Liver (tissue), 9 donors: ENCODE measurements around the gene KDM5A. TPM values are rescaled to one million over a fixed set of nuclear protein-coding genes. Genes with fewer than 3 reads are reported as not detected.

Experiments
- DNase-seq: peaks from one replicate; pipeline ENCODE4 v3.0.0-alpha.2; 2017; ENCODE audit warnings: low spot score
- H3K27ac ChIP-seq, 2 donors: one replicate each; pipeline ENCODE4 v1.7.0; 2013; ENCODE audit warnings: inconsistent platforms in 2 of 2, low read length in 2 of 2, control low read depth in 1 of 2, low read depth in 1 of 2, mild to moderate bottlenecking in 1 of 2
- H3K27me3 ChIP-seq, 4 donors: one replicate each; pipeline versions ENCODE4 v1.6.1 to v1.7.0; 2013; ENCODE audit warnings: low read length in 3 of 4, inconsistent platforms in 1 of 4, mild to moderate bottlenecking in 1 of 4, moderate library complexity in 1 of 4; ENCODE audit not compliant: control insufficient read depth in 4 of 4, insufficient read depth in 4 of 4
- H3K36me3 ChIP-seq, 4 donors: one replicate each; pipeline versions ENCODE4 v1.6.1 to v1.7.0; 2013; ENCODE audit warnings: low read length in 3 of 4, mild to moderate bottlenecking in 3 of 4, low read depth in 1 of 4, moderate library complexity in 1 of 4; ENCODE audit not compliant: control insufficient read depth in 4 of 4, insufficient read depth in 3 of 4
- H3K4me1 ChIP-seq, 4 donors: one replicate each; pipeline versions ENCODE4 v1.6.1 to v1.7.0; 2013; ENCODE audit warnings: low read length in 3 of 4, mild to moderate bottlenecking in 3 of 4, moderate library complexity in 1 of 4; ENCODE audit not compliant: control insufficient read depth in 4 of 4, insufficient read depth in 4 of 4
- H3K4me3 ChIP-seq, 3 donors: one replicate each; pipeline versions ENCODE4 v1.6.1 to v1.7.0; 2013; ENCODE audit warnings: low read length in 3 of 3, control low read depth in 1 of 3, low read depth in 1 of 3, mild to moderate bottlenecking in 1 of 3
- H3K9ac ChIP-seq, 2 donors: one replicate each; pipeline ENCODE4 v1.7.0; 2013; ENCODE audit warnings: low read length in 2 of 2, mild to moderate bottlenecking in 2 of 2, moderate library complexity in 2 of 2, control low read depth in 1 of 2, low read depth in 1 of 2
- H3K9me3 ChIP-seq, 4 donors: one replicate each; pipeline versions ENCODE4 v1.6.1 to v1.7.0; 2013; ENCODE audit warnings: low read length in 3 of 4; ENCODE audit not compliant: control insufficient read depth in 4 of 4
- EGR1 ChIP-seq, 2 donors: IDR thresholded peaks; 2 replicates each; pipeline ENCODE4 v1.6.1; 2016 to 2018; ENCODE audit warnings: antibody characterized with exemption in 2 of 2, low read depth in 2 of 2
- FOXA1 ChIP-seq: IDR thresholded peaks from 2 replicates; pipeline ENCODE4 v1.6.1; 2016; ENCODE audit warnings: antibody characterized with exemption
- FOXA2 ChIP-seq: IDR thresholded peaks from 2 replicates; pipeline ENCODE4 v1.6.1; 2016; ENCODE audit warnings: antibody characterized with exemption
- HNF4A ChIP-seq, 2 donors: conservative IDR thresholded peaks; 2 replicates each; pipeline ENCODE4 v1.6.1; 2016; ENCODE audit warnings: antibody characterized with exemption in 2 of 2, mild to moderate bottlenecking in 2 of 2
- HNF4G ChIP-seq: IDR thresholded peaks from 2 replicates; pipeline ENCODE4 v1.6.1; 2016; ENCODE audit warnings: antibody characterized with exemption
- JUND ChIP-seq, 2 donors: IDR thresholded peaks; 2 replicates each; pipeline ENCODE4 v1.6.1; 2016; ENCODE audit warnings: antibody characterized with exemption in 2 of 2
- NR2F2 ChIP-seq: IDR thresholded peaks from 2 replicates; pipeline ENCODE4 v1.6.1; 2016; ENCODE audit warnings: antibody characterized with exemption
- RAD21 ChIP-seq, 2 donors: IDR thresholded peaks; 2 replicates each; pipeline ENCODE4 v1.6.1; 2016; ENCODE audit warnings: antibody characterized with exemption in 2 of 2, mild to moderate bottlenecking in 2 of 2
- RXRA ChIP-seq, 2 donors: IDR thresholded peaks; 2 replicates each; pipeline ENCODE4 v1.6.1; 2017 to 2018; ENCODE audit warnings: antibody characterized with exemption in 2 of 2, mild to moderate bottlenecking in 1 of 2
- SP1 ChIP-seq: IDR thresholded peaks from 2 replicates; pipeline ENCODE4 v1.6.1; 2018; ENCODE audit warnings: antibody characterized with exemption, mild to moderate bottlenecking
- TAF1 ChIP-seq: conservative IDR thresholded peaks from 2 replicates; pipeline ENCODE4 v1.6.1; 2016; ENCODE audit warnings: antibody characterized with exemption, mild to moderate bottlenecking
- YY1 ChIP-seq: IDR thresholded peaks from 2 replicates; pipeline ENCODE4 v1.6.1; 2016; ENCODE audit warnings: antibody characterized with exemption, mild to moderate bottlenecking
- WGBS: extraction: QIAGEN DNeasy Blood & Tissue Kit; methylation state at CpG from one replicate; pipeline ENCODE4 v1.1.7; 2013; 5-methylcytosine and 5-hydroxymethylcytosine counted together
- polyA plus RNA-seq, 2 donors: library from polyadenylated mRNA; stranded (reverse) in 1 of 2; unstranded in 1 of 2; fragments of 200-250 nt in 1 of 2; fragments of >200 nt in 1 of 2; fragmentation: Nextera tagmentation in 1 of 2; extraction: Ambion mirVana in 1 of 2; gene quantifications; one replicate each; pipeline versions ENCODE4 v1.2.1 to v1.2.3, GENCODE V29; 2013 to 2015
- total RNA-seq, 2 donors: library from RNA; depleted of rRNA; stranded (reverse); fragments of >200 nt; gene quantifications; one replicate each; pipeline ENCODE4 v1.2.3, GENCODE V29; 2014
- TF ChIP-seq, protein P1 (sequence below): IDR thresholded peaks from 2 replicates; pipeline ENCODE4 v1.6.1; 2016; ENCODE audit warnings: antibody characterized with exemption
- TF ChIP-seq, protein P2 (sequence below): IDR thresholded peaks from 2 replicates; pipeline ENCODE4 v1.6.1; 2016; ENCODE audit warnings: antibody characterized with exemption, mild to moderate bottlenecking
- TF ChIP-seq, protein P3 (sequence below): IDR thresholded peaks from 2 replicates; pipeline ENCODE4 v1.6.1; 2016; ENCODE audit warnings: antibody characterized with exemption
- TF ChIP-seq, protein P4 (sequence below): fragments of 150-350 bp; IDR thresholded peaks from 2 replicates; pipeline ENCODE4 v1.5.1; 2017; ENCODE audit warnings: improper control_type of control experiment, low read depth, low read length; ENCODE audit not compliant: missing input control
- TF ChIP-seq, protein P5 (sequence below): IDR thresholded peaks from 2 replicates; pipeline ENCODE4 v1.6.1; 2016; ENCODE audit warnings: antibody characterized with exemption
- donor health status: healthy.
- donor health status: healthy.
- donor health status: healthy.
- donor health status: healthy.
- donor health status: healthy.

KDM5A gene
- total and polyA plus RNA-seq, 4 donors, result 7.2 to 33.7 (median 23.6) TPM

DNA sequence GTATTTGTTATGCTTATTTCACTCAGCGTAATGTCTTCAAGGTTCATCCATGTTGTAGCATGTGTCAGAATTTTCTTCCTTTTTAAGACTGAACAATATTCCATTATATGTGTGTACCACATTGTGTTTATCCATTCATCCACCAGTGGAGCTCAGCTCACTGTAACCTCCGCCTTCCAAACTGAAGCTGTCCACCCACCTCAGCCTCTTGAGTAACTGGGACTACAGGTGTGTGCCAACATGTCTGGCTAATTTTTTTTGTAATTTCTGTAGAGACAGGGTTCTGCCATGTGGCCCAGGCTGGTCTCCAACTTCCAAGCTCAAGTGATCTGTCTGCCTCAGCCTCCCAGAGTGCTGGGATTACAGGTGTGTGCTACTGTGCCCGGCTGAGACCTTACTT, 33.4 kb upstream of the KDM5A start:
- Histone ChIP-seq H3K4me3 (no peak overlapping the region), H3K4me1 (no peaks in the 10 kb centered on the region), H3K27me3 (no peaks in the 10 kb centered on the region), H3K9me3 (no peaks in the 10 kb centered on the region), H3K27ac (no peak overlapping the region), H3K9ac (no peak overlapping the region), H3K36me3 (peaks cover under 1 to 8% (median 4%) of the 10 kb centered on the region in 4 donors)
- 97% methylated on average over 3 of the region's 3 CpGs for WGBS
- TF ChIP-seq YY1 (no peak), NR2F2 (no peak), FOXA2 (no peak), EGR1 (IDR thresholded peaks at IDR 0.05; ENCODE audit: low read depth in 2 of 2) (no peak), TAF1 (no peak), JUND (IDR thresholded peaks at IDR 0.05) (no peak), HNF4G (no peak), HNF4A (conservative IDR thresholded peaks at IDR 0.05) (no peak), SP1 (no peak), RXRA (IDR thresholded peaks at IDR 0.05) (no peak), FOXA1 (no peak), RAD21 (IDR thresholded peaks at IDR 0.05) (no peak)
- TF ChIP-seq, protein P1, sequence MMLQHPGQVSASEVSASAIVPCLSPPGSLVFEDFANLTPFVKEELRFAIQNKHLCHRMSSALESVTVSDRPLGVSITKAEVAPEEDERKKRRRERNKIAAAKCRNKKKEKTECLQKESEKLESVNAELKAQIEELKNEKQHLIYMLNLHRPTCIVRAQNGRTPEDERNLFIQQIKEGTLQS, result no peak
- TF ChIP-seq, protein P2, sequence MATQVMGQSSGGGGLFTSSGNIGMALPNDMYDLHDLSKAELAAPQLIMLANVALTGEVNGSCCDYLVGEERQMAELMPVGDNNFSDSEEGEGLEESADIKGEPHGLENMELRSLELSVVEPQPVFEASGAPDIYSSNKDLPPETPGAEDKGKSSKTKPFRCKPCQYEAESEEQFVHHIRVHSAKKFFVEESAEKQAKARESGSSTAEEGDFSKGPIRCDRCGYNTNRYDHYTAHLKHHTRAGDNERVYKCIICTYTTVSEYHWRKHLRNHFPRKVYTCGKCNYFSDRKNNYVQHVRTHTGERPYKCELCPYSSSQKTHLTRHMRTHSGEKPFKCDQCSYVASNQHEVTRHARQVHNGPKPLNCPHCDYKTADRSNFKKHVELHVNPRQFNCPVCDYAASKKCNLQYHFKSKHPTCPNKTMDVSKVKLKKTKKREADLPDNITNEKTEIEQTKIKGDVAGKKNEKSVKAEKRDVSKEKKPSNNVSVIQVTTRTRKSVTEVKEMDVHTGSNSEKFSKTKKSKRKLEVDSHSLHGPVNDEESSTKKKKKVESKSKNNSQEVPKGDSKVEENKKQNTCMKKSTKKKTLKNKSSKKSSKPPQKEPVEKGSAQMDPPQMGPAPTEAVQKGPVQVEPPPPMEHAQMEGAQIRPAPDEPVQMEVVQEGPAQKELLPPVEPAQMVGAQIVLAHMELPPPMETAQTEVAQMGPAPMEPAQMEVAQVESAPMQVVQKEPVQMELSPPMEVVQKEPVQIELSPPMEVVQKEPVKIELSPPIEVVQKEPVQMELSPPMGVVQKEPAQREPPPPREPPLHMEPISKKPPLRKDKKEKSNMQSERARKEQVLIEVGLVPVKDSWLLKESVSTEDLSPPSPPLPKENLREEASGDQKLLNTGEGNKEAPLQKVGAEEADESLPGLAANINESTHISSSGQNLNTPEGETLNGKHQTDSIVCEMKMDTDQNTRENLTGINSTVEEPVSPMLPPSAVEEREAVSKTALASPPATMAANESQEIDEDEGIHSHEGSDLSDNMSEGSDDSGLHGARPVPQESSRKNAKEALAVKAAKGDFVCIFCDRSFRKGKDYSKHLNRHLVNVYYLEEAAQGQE, result no peak
- TF ChIP-seq, protein P3, sequence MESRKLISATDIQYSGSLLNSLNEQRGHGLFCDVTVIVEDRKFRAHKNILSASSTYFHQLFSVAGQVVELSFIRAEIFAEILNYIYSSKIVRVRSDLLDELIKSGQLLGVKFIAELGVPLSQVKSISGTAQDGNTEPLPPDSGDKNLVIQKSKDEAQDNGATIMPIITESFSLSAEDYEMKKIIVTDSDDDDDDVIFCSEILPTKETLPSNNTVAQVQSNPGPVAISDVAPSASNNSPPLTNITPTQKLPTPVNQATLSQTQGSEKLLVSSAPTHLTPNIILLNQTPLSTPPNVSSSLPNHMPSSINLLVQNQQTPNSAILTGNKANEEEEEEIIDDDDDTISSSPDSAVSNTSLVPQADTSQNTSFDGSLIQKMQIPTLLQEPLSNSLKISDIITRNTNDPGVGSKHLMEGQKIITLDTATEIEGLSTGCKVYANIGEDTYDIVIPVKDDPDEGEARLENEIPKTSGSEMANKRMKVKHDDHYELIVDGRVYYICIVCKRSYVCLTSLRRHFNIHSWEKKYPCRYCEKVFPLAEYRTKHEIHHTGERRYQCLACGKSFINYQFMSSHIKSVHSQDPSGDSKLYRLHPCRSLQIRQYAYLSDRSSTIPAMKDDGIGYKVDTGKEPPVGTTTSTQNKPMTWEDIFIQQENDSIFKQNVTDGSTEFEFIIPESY, result no peak
- TF ChIP-seq, protein P4, sequence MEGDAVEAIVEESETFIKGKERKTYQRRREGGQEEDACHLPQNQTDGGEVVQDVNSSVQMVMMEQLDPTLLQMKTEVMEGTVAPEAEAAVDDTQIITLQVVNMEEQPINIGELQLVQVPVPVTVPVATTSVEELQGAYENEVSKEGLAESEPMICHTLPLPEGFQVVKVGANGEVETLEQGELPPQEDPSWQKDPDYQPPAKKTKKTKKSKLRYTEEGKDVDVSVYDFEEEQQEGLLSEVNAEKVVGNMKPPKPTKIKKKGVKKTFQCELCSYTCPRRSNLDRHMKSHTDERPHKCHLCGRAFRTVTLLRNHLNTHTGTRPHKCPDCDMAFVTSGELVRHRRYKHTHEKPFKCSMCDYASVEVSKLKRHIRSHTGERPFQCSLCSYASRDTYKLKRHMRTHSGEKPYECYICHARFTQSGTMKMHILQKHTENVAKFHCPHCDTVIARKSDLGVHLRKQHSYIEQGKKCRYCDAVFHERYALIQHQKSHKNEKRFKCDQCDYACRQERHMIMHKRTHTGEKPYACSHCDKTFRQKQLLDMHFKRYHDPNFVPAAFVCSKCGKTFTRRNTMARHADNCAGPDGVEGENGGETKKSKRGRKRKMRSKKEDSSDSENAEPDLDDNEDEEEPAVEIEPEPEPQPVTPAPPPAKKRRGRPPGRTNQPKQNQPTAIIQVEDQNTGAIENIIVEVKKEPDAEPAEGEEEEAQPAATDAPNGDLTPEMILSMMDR, result no peak
- no peak for DNase-seq

DNA sequence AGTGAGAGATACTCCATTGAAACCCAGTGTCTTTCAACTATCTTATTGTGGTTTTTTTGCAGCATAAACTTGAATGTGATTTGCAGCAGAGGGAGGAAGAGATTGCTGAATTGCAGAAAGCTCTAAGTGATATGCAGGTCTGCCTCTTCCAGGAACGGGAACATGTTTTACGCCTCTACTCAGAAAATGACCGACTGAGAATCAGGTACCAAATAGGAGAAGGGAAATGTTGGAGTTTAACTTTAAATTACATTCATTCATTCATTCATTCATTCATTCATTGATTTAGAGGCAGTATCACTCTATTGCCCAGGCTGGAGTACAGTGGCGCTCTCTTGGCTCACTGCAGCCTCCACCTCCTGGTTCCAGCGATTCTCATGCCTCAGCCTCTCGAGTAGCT, 29.3 kb upstream of the KDM5A start:
- no peak for DNase-seq
- Histone ChIP-seq H3K4me3 (no peak overlapping the region), H3K4me1 (no peaks in the 10 kb centered on the region), H3K36me3 (peaks cover 3 to 10% (median 3%) of the 10 kb centered on the region in 4 donors), H3K9ac (no peak overlapping the region), H3K27me3 (no peaks in the 10 kb centered on the region), H3K9me3 (no peaks in the 10 kb centered on the region), H3K27ac (no peak overlapping the region)
- TF ChIP-seq RAD21 (IDR thresholded peaks at IDR 0.05), result no peak
- TF ChIP-seq, protein P5, sequence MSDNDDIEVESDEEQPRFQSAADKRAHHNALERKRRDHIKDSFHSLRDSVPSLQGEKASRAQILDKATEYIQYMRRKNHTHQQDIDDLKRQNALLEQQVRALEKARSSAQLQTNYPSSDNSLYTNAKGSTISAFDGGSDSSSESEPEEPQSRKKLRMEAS, result no peak
- TF ChIP-seq, protein P1, result no peak
- TF ChIP-seq NR2F2, result no peak
- no peak for TF ChIP-seq SP1
- TF ChIP-seq HNF4G, result no peak
- TF ChIP-seq RXRA (IDR thresholded peaks at IDR 0.05), result no peak
- no peak for TF ChIP-seq FOXA1
- TF ChIP-seq FOXA2, result no peak
- no peak for TF ChIP-seq EGR1 (IDR thresholded peaks at IDR 0.05; ENCODE audit: low read depth in 2 of 2)
- no peak for TF ChIP-seq TAF1
- TF ChIP-seq YY1, result no peak
- TF ChIP-seq, protein P2, result no peak
- TF ChIP-seq, protein P4, result no peak
- TF ChIP-seq JUND (IDR thresholded peaks at IDR 0.05), result no peak
- 97% methylated on average over 6 of the region's 6 CpGs for WGBS
